Sigmoid colon (tissue), 7 donors: ENCODE results near the gene SLC9A3. TPM values are rescaled to one million over a fixed set of nuclear protein-coding genes. Genes with fewer than 3 reads are reported as not detected.

Source experiments
- DNase-seq: peaks from one replicate; pipeline ENCODE4 v3.0.0-alpha.2; 2019
- H3K27ac ChIP-seq, 4 donors: fragments of 200-600 bp; sonication (generic); one replicate each; pipeline ENCODE4 v1.5.1; 2016 to 2019; ENCODE audit warnings: mild to moderate bottlenecking in 1 of 4
- H3K27me3 ChIP-seq, 3 donors: fragments of 200-600 bp; sonication (generic); one replicate each; pipeline ENCODE4 v1.5.1; 2019; ENCODE audit warnings: mild to moderate bottlenecking in 1 of 3
- H3K36me3 ChIP-seq, 4 donors: fragments of 200-600 bp; sonication (generic); one replicate each; pipeline ENCODE4 v1.5.1; 2016 to 2019
- H3K4me1 ChIP-seq, 4 donors: fragments of 200-600 bp; sonication (generic); one replicate each; pipeline ENCODE4 v1.5.1; 2017 to 2019
- H3K4me3 ChIP-seq, 4 donors: fragments of 200-600 bp; sonication (generic); one replicate each; pipeline ENCODE4 v1.5.1; 2017 to 2019; ENCODE audit warnings: mild to moderate bottlenecking in 2 of 4, moderate library complexity in 1 of 4
- H3K9me3 ChIP-seq, 4 donors: fragments of 200-600 bp in 3 of 4; sonication (generic) in 3 of 4; one replicate each; pipeline versions ENCODE4 v1.5.1 to v1.6.1; 2013 to 2019
- EP300 ChIP-seq, 4 donors: sonication (generic); formaldehyde crosslinking; IDR thresholded peaks; one replicate each; pipeline ENCODE4 v1.6.1; 2017; ENCODE audit warnings: antibody characterized with exemption in 4 of 4
- POLR2A ChIP-seq, 2 donors: fragments of 450-650 bp; IDR thresholded peaks; one replicate each; pipeline ENCODE4 v1.6.1; 2016; ENCODE audit warnings: antibody characterized with exemption in 2 of 2, mild to moderate bottlenecking in 2 of 2, moderate library complexity in 2 of 2
- POLR2AphosphoS5 ChIP-seq, 4 donors: sonication (generic); formaldehyde crosslinking; IDR thresholded peaks; one replicate each; pipeline ENCODE4 v1.6.1; 2017; ENCODE audit warnings: antibody characterized with exemption in 4 of 4
- WGBS, 2 donors: extraction: QIAGEN DNeasy Blood & Tissue Kit; methylation state at CpG; one replicate each; pipeline ENCODE4 v1.1.7; 2013; 5-methylcytosine and 5-hydroxymethylcytosine counted together
- intact Hi-C: fragments of 100-400 bp; cut with DNase I; formaldehyde crosslinking; loops from one replicate; pipeline ENCODE4 v1.15.1; 2023
- polyA plus RNA-seq, 3 donors: library from polyadenylated mRNA; stranded (reverse); fragments of 200-250 nt; gene quantifications; one replicate each; pipeline ENCODE4 v1.2.3, GENCODE V29; 2013
- total RNA-seq, 4 donors: library from RNA; depleted of rRNA; stranded (reverse); fragments of >200 nt; gene quantifications; one replicate each; pipeline ENCODE4 v1.1.0, GENCODE V29; 2016
- TF ChIP-seq, protein P1 (sequence below), 4 experiments: fragments of 450-650 bp in 3 of 4; fragments of 200-600 bp in 1 of 4; IDR thresholded peaks; one replicate each; pipeline ENCODE4 v1.5.1; 2016 to 2019; ENCODE audit warnings: antibody characterized with exemption in 4 of 4, mild to moderate bottlenecking in 3 of 4, moderate library complexity in 2 of 4
- donor health status: healthy with polysubstance abuse.
- donor health status: Bipolar disorder and iron deficiency.
- donor health status: healthy.

Gene SLC9A3
- total and polyA plus RNA-seq, 7 donors, result 0.83 to 51.3 (median 2.5) TPM

DNA sequence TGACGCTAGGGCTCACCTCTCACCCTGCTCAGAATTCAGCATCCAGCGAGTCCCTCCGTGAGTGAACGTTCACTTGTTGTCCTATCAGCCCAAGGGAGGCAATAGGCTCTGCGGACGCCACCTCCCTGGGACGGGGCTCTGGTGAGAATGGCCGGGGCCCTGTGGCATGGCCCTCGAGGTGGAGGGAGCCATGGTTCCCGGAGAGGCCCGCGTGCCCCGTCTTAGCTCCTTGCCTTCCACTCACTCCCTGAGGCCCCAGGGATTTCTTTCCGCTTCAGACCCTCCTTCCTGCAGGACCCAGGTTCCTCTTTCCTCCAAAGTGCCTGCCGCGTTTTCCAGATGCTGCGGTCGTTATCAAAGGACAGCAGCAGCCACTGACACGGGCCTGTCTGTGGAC is 59.8 kb downstream of the SLC9A3 start:
- peak; percentile 28 for DNase-seq
- Histone ChIP-seq H3K4me1 (no peaks in the 10 kb centered on the region), H3K27ac (no peak overlapping the region), H3K27me3 (no peaks in the 10 kb centered on the region), H3K4me3 (no peak overlapping the region), H3K9me3 (no peaks in the 10 kb centered on the region), H3K36me3 (peaks cover 5 to 79% (median 46%) of the 10 kb centered on the region in 4 donors)
- WGBS, 2 donors, result 92 to 94% methylated on average over 19 of the region's 19 CpGs
- TF ChIP-seq POLR2AphosphoS5 (IDR thresholded peaks at IDR 0.05), result no peak
- TF ChIP-seq, protein P1, sequence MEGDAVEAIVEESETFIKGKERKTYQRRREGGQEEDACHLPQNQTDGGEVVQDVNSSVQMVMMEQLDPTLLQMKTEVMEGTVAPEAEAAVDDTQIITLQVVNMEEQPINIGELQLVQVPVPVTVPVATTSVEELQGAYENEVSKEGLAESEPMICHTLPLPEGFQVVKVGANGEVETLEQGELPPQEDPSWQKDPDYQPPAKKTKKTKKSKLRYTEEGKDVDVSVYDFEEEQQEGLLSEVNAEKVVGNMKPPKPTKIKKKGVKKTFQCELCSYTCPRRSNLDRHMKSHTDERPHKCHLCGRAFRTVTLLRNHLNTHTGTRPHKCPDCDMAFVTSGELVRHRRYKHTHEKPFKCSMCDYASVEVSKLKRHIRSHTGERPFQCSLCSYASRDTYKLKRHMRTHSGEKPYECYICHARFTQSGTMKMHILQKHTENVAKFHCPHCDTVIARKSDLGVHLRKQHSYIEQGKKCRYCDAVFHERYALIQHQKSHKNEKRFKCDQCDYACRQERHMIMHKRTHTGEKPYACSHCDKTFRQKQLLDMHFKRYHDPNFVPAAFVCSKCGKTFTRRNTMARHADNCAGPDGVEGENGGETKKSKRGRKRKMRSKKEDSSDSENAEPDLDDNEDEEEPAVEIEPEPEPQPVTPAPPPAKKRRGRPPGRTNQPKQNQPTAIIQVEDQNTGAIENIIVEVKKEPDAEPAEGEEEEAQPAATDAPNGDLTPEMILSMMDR (IDR thresholded peaks at IDR 0.05), result no peak
- TF ChIP-seq EP300 (IDR thresholded peaks at IDR 0.05), result no peak
- TF ChIP-seq POLR2A (IDR thresholded peaks at IDR 0.05), result no peak
- intact Hi-C loops, result no loop called here

DNA sequence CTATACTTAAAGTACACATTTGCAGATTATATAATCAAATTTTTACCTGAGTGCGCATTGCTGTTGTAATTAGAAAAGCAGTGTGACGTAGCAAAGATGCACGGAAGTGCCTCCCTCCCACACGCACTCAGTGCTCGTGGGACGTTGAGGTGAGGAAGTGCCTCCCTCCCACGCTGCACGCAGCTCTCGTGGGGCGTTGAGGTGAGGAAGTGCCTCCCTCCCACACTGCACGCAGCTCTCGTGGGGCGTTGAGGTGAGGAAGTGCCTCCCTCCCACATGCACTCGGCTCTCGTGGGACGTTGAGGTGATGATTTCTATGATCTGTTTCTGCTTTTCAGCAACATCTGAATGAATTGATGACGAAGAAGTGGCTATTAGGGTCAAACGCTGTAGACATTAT is 60.3 kb downstream of the SLC9A3 start:
- 55 to 79% methylated on average over 18 of the region's 18 CpGs for WGBS, 2 donors
- no peak overlapping the region for H3K4me3 ChIP-seq
- H3K36me3 ChIP-seq, result peaks cover 5 to 84% (median 46%) of the 10 kb centered on the region in 4 donors
- no peaks in the 10 kb centered on the region for H3K4me1 ChIP-seq
- H3K27ac ChIP-seq, result no peak overlapping the region
- no peaks in the 10 kb centered on the region for H3K27me3 ChIP-seq
- intact Hi-C loops, result no loop called here
- TF ChIP-seq, protein P1 (IDR thresholded peaks at IDR 0.05), result no peak
- no peak for TF ChIP-seq POLR2A (IDR thresholded peaks at IDR 0.05)
- TF ChIP-seq EP300 (IDR thresholded peaks at IDR 0.05), result no peak
- no peak for TF ChIP-seq POLR2AphosphoS5 (IDR thresholded peaks at IDR 0.05)
- H3K9me3 ChIP-seq, result no peaks in the 10 kb centered on the region
- DNase-seq, result peak; percentile 24

DNA sequence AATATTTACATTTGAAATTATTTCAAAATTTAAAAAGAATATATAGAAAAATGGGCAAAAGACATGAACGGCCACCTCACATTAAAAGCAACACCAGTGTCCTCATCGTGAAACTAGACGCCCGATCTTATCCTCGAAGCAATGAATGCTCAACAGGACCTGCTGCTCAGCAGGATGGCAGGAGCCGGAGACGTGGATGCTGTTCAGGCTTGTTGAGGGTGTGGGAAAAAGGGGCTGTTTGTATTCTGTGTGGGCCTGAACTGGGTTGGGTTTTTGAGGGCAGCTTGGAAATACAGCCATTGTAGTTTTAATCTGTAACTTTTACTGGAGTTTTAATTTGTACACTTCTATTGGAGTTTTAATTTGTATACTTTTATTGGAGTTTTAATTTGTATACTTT is 60.9 kb downstream of the SLC9A3 start:
- intact Hi-C loops, result no loop called here
- WGBS, 2 donors, result 80 to 81% methylated on average over 7 of the region's 7 CpGs
- H3K27me3 ChIP-seq, result no peaks in the 10 kb centered on the region
- no peaks in the 10 kb centered on the region for H3K4me1 ChIP-seq
- DNase-seq, result peak; percentile 11
- no peak overlapping the region for H3K4me3 ChIP-seq
- H3K27ac ChIP-seq, result no peak overlapping the region
- H3K9me3 ChIP-seq, result no peaks in the 10 kb centered on the region
- H3K36me3 ChIP-seq, result peaks cover 5 to 86% (median 46%) of the 10 kb centered on the region in 4 donors
- TF ChIP-seq POLR2A (IDR thresholded peaks at IDR 0.05), result no peak
- TF ChIP-seq, protein P1 (IDR thresholded peaks at IDR 0.05), result no peak
- TF ChIP-seq EP300 (IDR thresholded peaks at IDR 0.05), result no peak
- TF ChIP-seq POLR2AphosphoS5 (IDR thresholded peaks at IDR 0.05), result no peak

DNA sequence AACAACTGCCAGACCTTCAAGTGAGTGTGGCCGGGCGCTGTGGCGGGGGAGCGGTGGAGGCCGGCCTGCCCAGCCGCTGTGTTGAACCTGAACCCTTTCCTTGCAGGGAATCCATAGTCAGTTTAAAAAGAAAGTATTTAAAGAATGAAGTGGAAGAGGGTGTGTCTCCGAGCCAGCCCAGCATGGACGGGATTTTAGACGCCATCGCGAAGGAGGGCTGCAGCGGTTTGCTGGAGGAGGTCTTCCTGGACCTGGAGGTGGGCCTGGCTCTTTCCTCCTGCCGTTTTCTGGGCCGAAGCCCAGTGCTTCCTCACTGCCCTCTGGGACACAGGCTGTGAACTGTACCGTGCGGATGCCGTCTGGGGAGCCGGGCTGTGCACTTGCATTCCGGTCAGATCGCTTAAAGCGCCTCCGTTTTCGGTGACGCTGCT is 62.2 kb downstream of the SLC9A3 start:
- intact Hi-C loops, result no loop called here
- peak; percentile 33 for DNase-seq
- Histone ChIP-seq H3K4me1 (no peaks in the 10 kb centered on the region), H3K9me3 (no peaks in the 10 kb centered on the region), H3K27ac (no peak overlapping the region), H3K4me3 (no peak overlapping the region), H3K27me3 (no peaks in the 10 kb centered on the region), H3K36me3 (peaks cover 5 to 97% (median 51%) of the 10 kb centered on the region in 4 donors)
- WGBS, 2 donors, result 96 to 98% methylated on average over 24 of the region's 24 CpGs
- TF ChIP-seq, protein P1 (IDR thresholded peaks at IDR 0.05), result no peak
- TF ChIP-seq EP300 (IDR thresholded peaks at IDR 0.05), result no peak

DNA sequence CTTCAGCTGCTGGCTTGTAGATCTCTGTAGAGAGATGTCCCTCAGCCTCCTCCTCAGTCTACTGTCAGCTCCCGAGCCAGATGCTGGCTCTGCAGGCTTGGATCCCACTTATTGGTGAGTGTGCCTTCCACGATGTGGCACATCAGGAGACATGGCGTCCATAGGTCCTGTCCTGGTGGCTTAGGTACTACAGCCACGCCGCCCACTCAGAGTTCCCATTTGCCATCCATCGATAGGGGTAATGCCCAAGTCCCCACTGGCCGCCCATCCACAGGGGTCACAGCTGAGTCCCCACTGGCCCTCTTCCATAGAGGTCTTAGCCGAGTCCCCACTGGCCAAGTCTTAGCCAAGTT is 64.0 kb downstream of the SLC9A3 start:
- peak; percentile 50 for DNase-seq
- Histone ChIP-seq H3K4me1 (no peaks in the 10 kb centered on the region), H3K9me3 (no peaks in the 10 kb centered on the region), H3K4me3 (no peak overlapping the region), H3K27ac (no peak overlapping the region), H3K36me3 (peaks cover 5 to 94% (median 49%) of the 10 kb centered on the region in 4 donors), H3K27me3 (no peaks in the 10 kb centered on the region)
- 98% methylated on average over 8 of the region's 8 CpGs for WGBS, 2 donors
- TF ChIP-seq POLR2A (IDR thresholded peaks at IDR 0.05), result no peak
- no peak for TF ChIP-seq POLR2AphosphoS5 (IDR thresholded peaks at IDR 0.05)
- TF ChIP-seq, protein P1 (IDR thresholded peaks at IDR 0.05), result no peak
- no peak for TF ChIP-seq EP300 (IDR thresholded peaks at IDR 0.05)
- intact Hi-C loops, result no loop called here
